Spleen (tissue), 11 donors: ENCODE measurements around the gene CYBA. TPM values are rescaled to one million over a fixed set of nuclear protein-coding genes. Genes with fewer than 3 reads are reported as not detected.
A peak's percentile ranks its signal among the peaks of the same experiment; 100 is the strongest.

Experiments used
- DNase-seq: peaks from one replicate; pipeline ENCODE4 v3.0.0-alpha.2; 2020
- H3K27ac ChIP-seq, 8 donors: fragments of 200-600 bp; sonication (generic) in 7 of 8; 1 replicate in 4 of 8; 2 replicates in 4 of 8; pipeline versions ENCODE4 v1.5.0 to v1.8.0; 2016 to 2021; ENCODE audit warnings: inconsistent platforms in 4 of 8, mild to moderate bottlenecking in 4 of 8, moderate library complexity in 1 of 8
- H3K27me3 ChIP-seq, 7 donors: fragments of 200-600 bp; sonication (generic) in 6 of 7; replicated peaks in 1 of 7; 1 replicate in 4 of 7; 2 replicates in 3 of 7; pipeline versions ENCODE4 v1.5.0 to v1.8.0; 2016 to 2021; ENCODE audit warnings: inconsistent platforms in 3 of 7, mild to moderate bottlenecking in 1 of 7
- H3K36me3 ChIP-seq, 6 donors: fragments of 200-600 bp; sonication (generic) in 5 of 6; 1 replicate in 4 of 6; 2 replicates in 2 of 6; pipeline versions ENCODE4 v1.5.0 to v1.8.0; 2016 to 2021; ENCODE audit warnings: inconsistent platforms in 2 of 6
- H3K4me1 ChIP-seq, 6 donors: fragments of 200-600 bp; sonication (generic) in 5 of 6; 1 replicate in 3 of 6; 2 replicates in 3 of 6; pipeline versions ENCODE4 v1.5.0 to v1.8.0; 2016 to 2021; ENCODE audit warnings: inconsistent platforms in 3 of 6
- H3K4me3 ChIP-seq, 8 donors: fragments of 200-600 bp; sonication (generic) in 7 of 8; 1 replicate in 4 of 8; 2 replicates in 4 of 8; pipeline versions ENCODE4 v1.5.0 to v1.8.0; 2016 to 2021; ENCODE audit warnings: inconsistent platforms in 4 of 8, mild to moderate bottlenecking in 4 of 8, moderate library complexity in 2 of 8
- H3K9me3 ChIP-seq, 8 donors: fragments of 200-600 bp; sonication (generic) in 7 of 8; 1 replicate in 4 of 8; 2 replicates in 4 of 8; pipeline versions ENCODE4 v1.5.0 to v1.8.0; 2016 to 2021; ENCODE audit warnings: inconsistent platforms in 4 of 8
- POLR2A ChIP-seq, 3 donors: fragments of 450-650 bp; IDR thresholded peaks; one replicate each; pipeline ENCODE4 v1.5.1; 2017; ENCODE audit warnings: antibody characterized with exemption in 3 of 3, mild to moderate bottlenecking in 1 of 3
- POLR2AphosphoS5 ChIP-seq, 3 donors: sonication (generic); formaldehyde crosslinking; IDR thresholded peaks; one replicate each; pipeline ENCODE4 v1.5.1; 2017; ENCODE audit warnings: antibody characterized with exemption in 3 of 3
- WGBS, 5 donors: extraction: QIAGEN DNeasy Blood & Tissue Kit in 3 of 5; methylation state at CpG; one replicate each; pipeline versions ENCODE4 v1.1.5 to v1.1.7; 2013 to 2018; 5-methylcytosine and 5-hydroxymethylcytosine counted together
- intact Hi-C: fragments of 100-400 bp; cut with DNase I; formaldehyde crosslinking; loops from one replicate; pipeline ENCODE4 v1.15.0; 2023; ENCODE audit warnings: low total_unique reads
- polyA plus RNA-seq, 3 donors: library from polyadenylated mRNA; stranded (reverse); fragments of 200-250 nt; gene quantifications; one replicate each; pipeline ENCODE4 v1.2.1, GENCODE V29; 2013
- total RNA-seq, 7 donors: library from RNA; depleted of rRNA in 3 of 7; stranded (reverse); fragments of >200 nt in 3 of 7; fragmentation: NEBNext Ultra II Directional in 4 of 7; extraction: Animal tissue kit (Norgen Biotek cat#: 25700) in 4 of 7; gene quantifications; one replicate each; pipeline versions ENCODE4 v1.1.0 to v1.2.1, GENCODE V29; 2016 to 2021
- TF ChIP-seq, protein P1 (sequence below), 11 experiments: fragments of 200-600 bp in 7 of 11; fragments of 450-650 bp in 4 of 11; sonication (generic) in 4 of 11; IDR thresholded peaks in 8 of 11; conservative IDR thresholded peaks in 3 of 11; 1 replicate in 7 of 11; 2 replicates in 4 of 11; pipeline versions ENCODE4 v1.4.0 to v1.8.0; 2016 to 2021; ENCODE audit warnings: antibody characterized with exemption in 11 of 11, inconsistent platforms in 4 of 11, mild to moderate bottlenecking in 1 of 11
- donor health status: healthy with polysubstance abuse.
- donor health status: DM: no; HTN: no; CAD: no; lungs with moderate emphysema.
- donor health status: DM: no; HTN: no; CAD: no.
- donor health status: Bipolar disorder and iron deficiency.
- donor health status: healthy.
- donor health status: DM: no; HTN: no; CAD: no.
- donor health status: DM: yes; HTN: yes; CAD: no.

Gene CYBA
- total and polyA plus RNA-seq, 10 donors: 557 to 925 (median 644) TPM

GRCh38 chr16:88662843-88663606 is 12.2 kb upstream of the CYBA start, which contains the start of gene MVD:
TSS of gene MVD (minus strand) at chr16:88663091. CDS start at chr16:88663080, 11 bp downstream.
- Histone ChIP-seq H3K9me3 (no peaks in the 10 kb centered on the region), H3K4me3 (peak within 1 kb of the TSS; percentile 51 to 95 (median 84)), H3K36me3 (peaks cover 0 to 12% (median 2%) of the 10 kb centered on the region in 6 donors), H3K27ac (peak within 1 kb of the TSS; percentile 77 to 97 (median 90)), H3K4me1 (peaks cover 16 to 52% (median 36%) of the 10 kb centered on the region in 6 donors), H3K27me3 (no peaks in the 10 kb centered on the region)
- peak; percentile 97 for DNase-seq
- 0 to 1% (median 0%) methylated on average over 28 to 88 of the region's 88 CpGs for WGBS, 5 donors
- TF ChIP-seq POLR2A (IDR thresholded peaks at IDR 0.05): peak in 1 of 3 donors; percentile 76
- peak; percentile 94 to 97 (median 96) for TF ChIP-seq POLR2AphosphoS5 (IDR thresholded peaks at IDR 0.05)
- TF ChIP-seq, protein P1, sequence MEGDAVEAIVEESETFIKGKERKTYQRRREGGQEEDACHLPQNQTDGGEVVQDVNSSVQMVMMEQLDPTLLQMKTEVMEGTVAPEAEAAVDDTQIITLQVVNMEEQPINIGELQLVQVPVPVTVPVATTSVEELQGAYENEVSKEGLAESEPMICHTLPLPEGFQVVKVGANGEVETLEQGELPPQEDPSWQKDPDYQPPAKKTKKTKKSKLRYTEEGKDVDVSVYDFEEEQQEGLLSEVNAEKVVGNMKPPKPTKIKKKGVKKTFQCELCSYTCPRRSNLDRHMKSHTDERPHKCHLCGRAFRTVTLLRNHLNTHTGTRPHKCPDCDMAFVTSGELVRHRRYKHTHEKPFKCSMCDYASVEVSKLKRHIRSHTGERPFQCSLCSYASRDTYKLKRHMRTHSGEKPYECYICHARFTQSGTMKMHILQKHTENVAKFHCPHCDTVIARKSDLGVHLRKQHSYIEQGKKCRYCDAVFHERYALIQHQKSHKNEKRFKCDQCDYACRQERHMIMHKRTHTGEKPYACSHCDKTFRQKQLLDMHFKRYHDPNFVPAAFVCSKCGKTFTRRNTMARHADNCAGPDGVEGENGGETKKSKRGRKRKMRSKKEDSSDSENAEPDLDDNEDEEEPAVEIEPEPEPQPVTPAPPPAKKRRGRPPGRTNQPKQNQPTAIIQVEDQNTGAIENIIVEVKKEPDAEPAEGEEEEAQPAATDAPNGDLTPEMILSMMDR (IDR thresholded peaks at IDR 0.05 in 8 of 11, conservative IDR thresholded peaks at IDR 0.05 in 3 of 11): peak in 1 of 11 experiments; percentile 55
- intact Hi-C loops: no loop called here

DNA sequence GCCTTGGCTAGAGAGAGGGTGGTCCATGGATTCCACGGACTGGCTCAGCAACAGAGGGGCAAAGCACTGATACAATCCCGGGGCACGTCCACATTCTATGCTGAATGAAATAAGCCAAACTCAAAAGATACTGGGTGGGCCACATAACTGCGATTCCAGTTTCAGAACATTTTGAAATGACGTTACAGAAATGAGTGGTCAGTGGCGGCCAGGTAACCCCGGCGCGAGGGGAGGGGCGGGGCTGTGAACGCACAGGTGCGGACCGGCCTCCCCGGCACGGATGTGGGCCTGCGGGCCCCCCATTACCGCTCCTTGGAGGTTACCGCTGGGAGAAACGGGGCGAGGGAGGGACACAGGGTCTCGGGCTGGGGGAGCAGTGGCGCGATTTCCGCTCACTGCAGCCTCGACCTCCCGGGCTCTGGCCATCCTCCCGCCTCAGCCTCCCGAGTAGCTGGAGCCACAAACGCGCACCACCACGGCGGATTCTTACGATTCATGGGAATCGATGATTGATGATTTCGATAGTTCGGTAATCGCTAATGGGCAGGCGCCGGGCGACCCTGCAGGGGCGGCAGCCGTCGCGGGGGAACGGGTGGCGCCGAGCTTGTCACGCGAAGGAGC is 11.5 kb upstream of the CYBA start:
- Histone ChIP-seq H3K27me3 (no peaks in the 10 kb centered on the region), H3K4me1 (peaks cover 16 to 52% (median 36%) of the 10 kb centered on the region in 6 donors), H3K9me3 (no peaks in the 10 kb centered on the region), H3K27ac (peak overlapping the region; percentile 77 to 97 (median 90)), H3K36me3 (peaks cover 0 to 19% (median 5%) of the 10 kb centered on the region in 6 donors), H3K4me3 (peak overlapping the region; percentile 51 to 95 (median 84))
- intact Hi-C loops: no loop called here
- TF ChIP-seq POLR2AphosphoS5 (IDR thresholded peaks at IDR 0.05) (no peak), POLR2A (IDR thresholded peaks at IDR 0.05) (no peak)
- TF ChIP-seq, protein P1 (IDR thresholded peaks at IDR 0.05 in 8 of 11, conservative IDR thresholded peaks at IDR 0.05 in 3 of 11): no peak
- DNase-seq: no peak
- WGBS, 5 donors: 2 to 3% (median 3%) methylated on average over 34 to 49 of the region's 49 CpGs

GRCh38 chr16:88661468-88661867 is 10.6 kb upstream of the CYBA start:
- TF ChIP-seq POLR2A (IDR thresholded peaks at IDR 0.05) (no peak), POLR2AphosphoS5 (IDR thresholded peaks at IDR 0.05) (no peak)
- TF ChIP-seq, protein P1 (IDR thresholded peaks at IDR 0.05 in 8 of 11, conservative IDR thresholded peaks at IDR 0.05 in 3 of 11): no peak
- H3K4me1 ChIP-seq: peaks cover 16 to 52% (median 36%) of the 10 kb centered on the region in 6 donors
- H3K36me3 ChIP-seq: peaks cover 0 to 27% (median 11%) of the 10 kb centered on the region in 6 donors
- no peak overlapping the region for H3K27ac ChIP-seq
- WGBS, 5 donors: 84 to 95% (median 92%) methylated on average over 10 of the region's 10 CpGs
- no peak overlapping the region for H3K4me3 ChIP-seq
- H3K27me3 ChIP-seq: no peaks in the 10 kb centered on the region
- DNase-seq: no peak
- intact Hi-C loops: no loop called here
- no peaks in the 10 kb centered on the region for H3K9me3 ChIP-seq

DNA sequence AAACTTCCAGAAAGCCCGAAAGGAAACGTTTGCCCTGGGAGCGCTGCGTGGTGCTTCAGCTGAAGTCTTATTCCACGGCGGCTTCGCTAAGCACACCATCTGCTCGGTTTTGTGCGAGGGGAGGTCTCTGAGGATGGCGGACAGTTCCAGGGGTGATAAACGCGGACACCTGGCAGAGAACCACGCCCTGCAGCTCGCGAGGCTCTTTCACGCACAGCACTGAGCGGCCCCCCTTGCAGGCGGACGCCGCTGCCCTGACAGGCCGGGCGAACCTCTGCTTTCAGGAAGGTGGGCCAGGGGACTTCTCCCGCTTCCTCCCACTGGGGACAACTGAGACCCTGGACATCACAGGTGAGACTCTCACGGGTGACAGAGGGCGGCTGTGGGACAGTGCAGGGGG is 8.3 kb upstream of the CYBA start:
- H3K4me3 ChIP-seq: no peak overlapping the region
- H3K27ac ChIP-seq: no peak overlapping the region
- TF ChIP-seq, protein P1 (IDR thresholded peaks at IDR 0.05 in 8 of 11, conservative IDR thresholded peaks at IDR 0.05 in 3 of 11): no peak
- no peak for TF ChIP-seq POLR2AphosphoS5 (IDR thresholded peaks at IDR 0.05)
- no peak for TF ChIP-seq POLR2A (IDR thresholded peaks at IDR 0.05)
- 93 to 97% (median 95%) methylated on average over 16 to 25 of the region's 25 CpGs for WGBS, 5 donors
- DNase-seq: no peak
- no peaks in the 10 kb centered on the region for H3K27me3 ChIP-seq
- H3K36me3 ChIP-seq: peaks cover 0 to 50% (median 28%) of the 10 kb centered on the region in 6 donors
- H3K9me3 ChIP-seq: no peaks in the 10 kb centered on the region
- intact Hi-C loops: loop anchor here (10.0 kb wide), 1 partner anchor 46 kb away; the partner anchor contains the start of genes CTU2 and RNF166
- H3K4me1 ChIP-seq: peaks cover 10 to 37% (median 21%) of the 10 kb centered on the region in 6 donors
